Endothelial cell of umbilical vein (primary cell): ENCODE results near the gene SYCE1L.

ENCODE experiments used
- EZH2 ChIP-seq: IDR thresholded peaks from 2 replicates; pipeline ENCODE4 v1.6.1; 2012; ENCODE audit warnings: borderline replicate concordance, low read depth, mild to moderate bottlenecking, moderate library complexity, low read length, inconsistent platforms; ENCODE audit not compliant: severe bottlenecking
- FOS ChIP-seq: IDR thresholded peaks from 2 replicates; pipeline ENCODE4 v1.6.1; 2011; ENCODE audit warnings: mild to moderate bottlenecking, low read length, moderate library complexity, borderline replicate concordance; ENCODE audit not compliant: insufficient read depth
- JUN ChIP-seq: IDR thresholded peaks from 2 replicates; pipeline ENCODE4 v1.6.1; 2011; ENCODE audit warnings: borderline replicate concordance, low read depth; ENCODE audit not compliant: insufficient read length, insufficient read depth
- MYC ChIP-seq: IDR thresholded peaks from one replicate; pipeline ENCODE4 v1.6.1; 2011; ENCODE audit warnings: mild to moderate bottlenecking, low read depth, low read length
- POLR2A ChIP-seq: IDR thresholded peaks from 2 replicates; pipeline ENCODE4 v1.6.1; 2012; ENCODE audit warnings: low read depth, mild to moderate bottlenecking, control low read depth, low read length
- POLR2AphosphoS5 ChIP-seq: IDR thresholded peaks from 2 replicates; pipeline ENCODE4 v1.6.1; 2012; ENCODE audit warnings: low read depth, mild to moderate bottlenecking, control low read depth, low read length, moderate library complexity; ENCODE audit not compliant: insufficient read depth
- TF ChIP-seq, protein P1 (sequence below), 2 donors: IDR thresholded peaks; 1 replicate in 1 of 2; 2 replicates in 1 of 2; pipeline ENCODE4 v1.5.1; 2011; ENCODE audit warnings: low read length in 2 of 2, mild to moderate bottlenecking in 2 of 2, moderate library complexity in 2 of 2, control low read depth in 1 of 2, inconsistent platforms in 1 of 2, low read depth in 1 of 2; ENCODE audit not compliant: insufficient read depth in 1 of 2; ENCODE audit errors: extremely low read depth in 1 of 2
- TF ChIP-seq, protein P2 (sequence below): IDR thresholded peaks from 2 replicates; pipeline ENCODE4 v1.6.1; 2011; ENCODE audit not compliant: insufficient read depth, insufficient read length

DNA sequence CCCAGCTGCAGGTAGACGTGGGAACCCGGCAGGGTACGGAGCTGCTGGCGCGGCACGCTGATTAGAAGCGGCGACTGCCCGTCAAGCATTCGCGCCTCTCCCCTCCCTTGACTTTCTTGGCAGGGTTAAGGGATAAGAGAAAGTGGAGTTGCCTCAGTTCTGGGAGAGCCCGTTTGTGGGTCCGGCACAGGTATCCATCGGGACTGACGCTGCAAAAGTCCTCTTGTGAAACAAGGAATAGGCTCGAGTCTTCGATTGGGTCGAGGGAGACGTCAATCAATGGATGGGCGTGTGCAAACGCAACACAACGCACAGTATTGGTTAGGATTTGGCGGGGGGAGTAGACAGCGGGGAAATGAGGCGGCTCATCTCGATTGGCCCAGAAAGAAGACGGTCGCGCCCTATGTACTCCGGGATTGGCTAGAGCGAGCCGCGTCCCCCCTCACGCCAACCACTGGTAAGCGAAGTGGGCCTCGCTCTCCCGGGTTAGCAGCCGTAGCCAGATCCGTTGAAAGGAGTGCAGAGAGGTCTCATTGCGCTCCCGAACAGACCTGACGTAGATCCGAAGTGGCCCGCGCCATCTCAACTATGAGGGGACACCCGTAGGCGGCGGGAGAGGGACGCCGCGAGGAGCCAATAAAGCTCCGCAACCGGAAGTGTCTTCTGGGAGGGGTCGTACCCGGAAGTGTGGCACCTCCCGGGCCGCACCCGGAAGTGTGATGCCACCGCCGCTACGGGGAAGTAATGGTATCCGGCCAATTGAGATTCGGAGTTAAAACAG, 8.5 kb upstream of the SYCE1L start, which contains the start of gene MON1B:
- peak; percentile 74 for TF ChIP-seq POLR2A
- TF ChIP-seq, protein P1, sequence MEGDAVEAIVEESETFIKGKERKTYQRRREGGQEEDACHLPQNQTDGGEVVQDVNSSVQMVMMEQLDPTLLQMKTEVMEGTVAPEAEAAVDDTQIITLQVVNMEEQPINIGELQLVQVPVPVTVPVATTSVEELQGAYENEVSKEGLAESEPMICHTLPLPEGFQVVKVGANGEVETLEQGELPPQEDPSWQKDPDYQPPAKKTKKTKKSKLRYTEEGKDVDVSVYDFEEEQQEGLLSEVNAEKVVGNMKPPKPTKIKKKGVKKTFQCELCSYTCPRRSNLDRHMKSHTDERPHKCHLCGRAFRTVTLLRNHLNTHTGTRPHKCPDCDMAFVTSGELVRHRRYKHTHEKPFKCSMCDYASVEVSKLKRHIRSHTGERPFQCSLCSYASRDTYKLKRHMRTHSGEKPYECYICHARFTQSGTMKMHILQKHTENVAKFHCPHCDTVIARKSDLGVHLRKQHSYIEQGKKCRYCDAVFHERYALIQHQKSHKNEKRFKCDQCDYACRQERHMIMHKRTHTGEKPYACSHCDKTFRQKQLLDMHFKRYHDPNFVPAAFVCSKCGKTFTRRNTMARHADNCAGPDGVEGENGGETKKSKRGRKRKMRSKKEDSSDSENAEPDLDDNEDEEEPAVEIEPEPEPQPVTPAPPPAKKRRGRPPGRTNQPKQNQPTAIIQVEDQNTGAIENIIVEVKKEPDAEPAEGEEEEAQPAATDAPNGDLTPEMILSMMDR (IDR thresholded peaks at IDR 0.05; ENCODE audit: extremely low read depth in 1 of 2, insufficient read depth in 1 of 2, low read depth in 1 of 2, low read length in 2 of 2): no peak
- TF ChIP-seq, protein P2, sequence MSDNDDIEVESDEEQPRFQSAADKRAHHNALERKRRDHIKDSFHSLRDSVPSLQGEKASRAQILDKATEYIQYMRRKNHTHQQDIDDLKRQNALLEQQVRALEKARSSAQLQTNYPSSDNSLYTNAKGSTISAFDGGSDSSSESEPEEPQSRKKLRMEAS: no peak
- no peak for TF ChIP-seq EZH2
- no peak for TF ChIP-seq MYC
- TF ChIP-seq POLR2AphosphoS5: peak; percentile 66
- TF ChIP-seq JUN: no peak
- TF ChIP-seq FOS: no peak
